ENCODE results near the gene RNLS.
A peak's percentile ranks its signal among the peaks of the same experiment; 100 is the strongest.
"Not testable (repeated sequence)": the region's sequence is repeated elsewhere in the genome, so short reads cannot be mapped to it uniquely, and the experiment has no call there.

Gene RNLS

DNA sequence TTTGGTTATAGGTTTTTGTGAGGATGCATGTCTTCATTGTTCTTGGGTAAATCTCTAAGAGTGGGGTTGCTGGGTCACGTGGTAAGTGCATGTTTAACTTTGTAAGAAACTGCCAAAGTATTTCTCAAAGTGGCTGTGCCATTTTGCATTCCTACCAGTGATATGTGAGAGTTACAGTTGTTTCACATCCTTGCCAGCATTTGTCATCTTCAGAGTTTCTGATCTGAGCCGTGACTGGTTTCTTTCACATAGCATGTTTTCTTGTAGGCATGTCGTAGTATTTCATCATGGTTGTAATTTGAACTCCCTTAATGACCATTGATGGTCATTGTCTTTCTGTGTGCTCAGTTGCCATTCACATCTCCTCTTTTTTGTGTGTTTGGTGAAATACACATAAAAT, 286.0 kb downstream of the RNLS start:
- no peak for DNase-seq (ENCODE audit: low read depth, low spot score)

DNA sequence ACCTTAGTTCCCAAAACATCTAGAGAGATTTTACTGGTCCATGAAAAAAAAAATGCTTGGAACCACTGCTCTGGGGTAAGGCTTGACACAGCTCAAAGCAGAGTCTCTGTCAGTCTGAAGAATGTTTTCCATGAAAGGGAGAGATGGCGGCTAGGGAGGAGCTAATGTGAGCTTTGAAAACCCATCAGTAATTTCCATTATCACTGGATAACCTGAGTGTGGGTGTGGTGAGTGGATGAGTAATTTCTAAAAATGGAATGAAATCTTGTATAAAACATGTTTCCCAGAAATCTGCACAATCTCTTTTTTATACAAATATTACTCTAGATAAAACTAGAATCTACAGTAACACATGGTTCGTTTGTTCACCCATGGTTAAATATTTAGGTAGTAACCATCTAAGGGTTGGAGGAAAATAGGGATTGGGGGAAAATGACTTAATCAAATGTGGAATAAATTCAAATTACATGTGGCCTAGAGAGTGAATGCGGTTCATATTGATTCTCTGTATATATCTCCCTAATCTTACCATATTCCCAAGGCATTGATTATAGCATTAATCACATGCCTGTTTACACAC, 289.4 kb downstream of the RNLS start:
- no peak for DNase-seq (ENCODE audit: low read depth, low spot score)

DNA sequence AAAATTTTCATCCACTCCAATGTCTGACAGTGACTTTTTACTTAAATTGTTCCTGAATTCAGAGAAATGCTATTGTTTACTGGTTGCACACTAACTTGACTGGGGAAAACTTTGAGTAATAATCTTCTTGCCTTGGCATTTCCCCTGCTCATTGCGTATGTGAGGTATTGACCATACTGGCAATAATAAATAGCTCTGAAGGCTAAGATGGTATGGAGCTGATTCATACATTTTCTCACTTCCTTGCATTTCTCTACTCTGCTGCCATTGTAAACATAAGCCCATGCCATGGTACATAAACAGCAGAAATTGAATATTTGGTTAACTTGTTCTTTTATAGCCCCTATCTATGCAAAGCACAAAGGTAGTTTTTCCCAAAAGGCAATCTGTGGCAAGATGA, 290.0 kb downstream of the RNLS start:
- no peak for DNase-seq (ENCODE audit: low read depth, low spot score)

DNA sequence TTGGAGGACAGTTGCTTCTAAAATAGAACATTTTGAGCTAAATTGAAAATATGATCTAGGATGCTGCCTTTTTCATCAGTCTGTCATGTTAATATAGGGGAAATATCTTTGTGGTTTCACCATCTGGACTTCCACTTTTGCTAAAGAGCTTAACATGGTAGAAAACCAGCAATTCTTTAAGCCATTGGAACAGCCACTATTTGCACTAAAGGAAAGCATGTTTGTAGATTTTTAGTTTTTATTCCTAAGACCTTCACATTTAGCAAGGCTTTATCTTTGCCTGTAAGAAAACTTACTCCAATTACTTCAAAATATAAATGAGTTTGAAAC, 291.0 kb downstream of the RNLS start:
- no peak for DNase-seq (ENCODE audit: low read depth, low spot score)

DNA sequence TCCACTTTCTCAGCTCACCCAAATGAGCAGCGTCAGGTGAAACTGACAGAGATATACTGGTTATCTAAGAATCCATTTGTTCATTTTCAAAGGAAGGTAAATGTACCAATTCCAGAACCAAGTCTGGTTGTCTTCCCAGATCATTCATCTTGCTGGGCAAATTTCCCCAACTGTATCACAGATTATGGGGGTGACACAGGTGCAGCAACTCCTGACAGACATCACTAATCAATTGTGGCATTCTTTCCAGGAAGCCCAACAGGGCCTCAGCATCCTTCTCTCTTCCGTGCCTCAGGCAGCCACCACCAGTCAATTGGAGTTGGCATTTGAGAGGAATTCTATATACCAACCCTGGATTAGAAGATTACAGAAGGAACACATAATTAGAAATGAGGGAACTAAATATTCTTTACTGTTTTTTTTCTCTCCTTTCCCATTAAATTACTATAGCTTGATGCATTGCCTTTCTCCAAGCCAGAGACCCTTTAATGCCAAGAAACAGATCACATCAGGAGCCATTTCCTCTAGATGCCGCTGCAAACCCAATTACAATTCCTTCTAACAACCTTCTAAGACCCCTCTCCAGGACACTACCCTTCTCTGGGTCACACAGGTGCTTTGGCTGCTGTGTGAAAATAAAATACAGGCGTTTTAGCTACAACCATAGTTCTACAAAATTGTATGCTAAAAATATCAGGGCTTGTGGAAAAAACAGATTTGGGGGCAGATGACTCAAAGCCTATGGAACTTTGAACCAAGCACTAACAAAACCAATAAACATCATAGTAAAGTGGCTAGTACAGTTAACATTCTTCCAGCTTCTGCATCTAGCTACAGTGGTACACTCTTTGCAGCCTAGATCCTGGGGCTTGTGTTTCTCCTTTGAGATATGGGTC, 291.6 kb downstream of the RNLS start:
- peak; percentile 11 for DNase-seq (ENCODE audit: low read depth, low spot score)

DNA sequence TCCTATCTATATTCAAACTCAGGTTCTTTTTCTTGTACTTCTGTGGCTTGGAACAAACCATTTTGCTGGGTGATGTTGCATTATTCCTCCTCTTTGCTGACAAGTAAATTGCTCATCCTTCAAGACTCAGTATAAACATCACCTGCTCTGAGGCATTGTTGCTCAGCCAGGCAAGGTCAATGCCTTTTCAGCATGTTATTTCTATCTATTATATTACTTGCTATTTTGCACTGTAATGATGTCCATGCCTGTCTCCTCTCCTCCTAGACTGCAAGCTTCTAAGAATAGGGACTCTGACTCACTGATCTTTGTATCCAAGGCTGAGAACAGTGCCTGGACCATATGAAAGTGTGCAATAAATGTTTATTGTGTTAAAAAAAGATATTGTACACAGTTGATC, 293.8 kb downstream of the RNLS start:
- no peak for DNase-seq (ENCODE audit: low read depth, low spot score)

DNA sequence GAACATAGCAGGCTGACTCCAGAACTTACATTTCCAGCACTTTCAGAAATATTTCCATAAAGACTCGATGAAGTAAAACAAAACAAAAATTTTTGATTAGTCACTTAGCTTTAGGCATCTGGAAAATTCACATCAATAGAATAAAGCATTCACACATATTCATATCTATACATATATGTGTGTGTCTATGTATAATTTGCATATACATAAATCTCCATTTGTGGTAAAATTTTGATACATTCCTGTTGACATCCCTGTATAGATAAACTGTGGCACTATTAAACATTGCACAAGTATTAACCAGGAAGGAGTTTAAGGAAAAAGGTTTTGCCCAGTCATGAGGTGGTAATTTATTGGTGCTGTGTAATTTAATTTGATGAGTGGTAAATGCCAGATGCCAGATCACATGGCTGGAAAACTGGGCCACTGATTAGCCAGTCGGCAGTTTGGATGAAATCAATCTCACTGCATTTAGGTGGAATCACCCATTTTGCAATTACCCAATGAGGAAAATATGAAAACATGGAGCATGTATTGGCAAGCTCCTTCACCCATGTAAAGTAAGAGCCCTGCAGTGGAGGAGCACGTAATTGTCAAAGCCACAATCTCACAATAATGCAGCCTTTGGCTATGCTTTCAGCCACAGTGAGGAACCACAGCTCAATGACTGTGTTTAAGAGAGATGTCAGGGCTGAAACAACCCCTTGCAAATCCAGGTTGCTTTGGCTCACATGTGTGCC, 294.6 kb downstream of the RNLS start:
- no peak for DNase-seq (ENCODE audit: low read depth, low spot score)

DNA sequence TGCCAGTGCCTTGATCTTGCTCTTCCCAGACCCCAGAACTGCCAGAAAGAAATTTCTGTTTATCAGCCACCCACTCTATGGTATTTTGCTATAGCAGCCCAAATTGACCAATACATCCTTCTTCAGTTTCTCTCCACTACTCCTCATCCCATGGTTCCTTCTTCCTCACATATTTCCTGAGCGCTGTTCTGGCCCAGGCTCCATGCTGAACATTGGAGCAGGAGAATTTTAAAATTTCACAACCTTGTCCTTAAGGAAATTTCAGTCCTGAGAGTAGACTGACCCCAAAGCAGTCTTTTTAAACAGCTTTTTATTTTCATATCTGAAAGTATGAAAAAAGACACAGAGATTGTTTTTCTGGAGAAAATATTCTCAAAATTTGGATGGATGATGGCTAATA, 297.1 kb downstream of the RNLS start:
- DNase-seq (ENCODE audit: low read depth, low spot score) = no peak

DNA sequence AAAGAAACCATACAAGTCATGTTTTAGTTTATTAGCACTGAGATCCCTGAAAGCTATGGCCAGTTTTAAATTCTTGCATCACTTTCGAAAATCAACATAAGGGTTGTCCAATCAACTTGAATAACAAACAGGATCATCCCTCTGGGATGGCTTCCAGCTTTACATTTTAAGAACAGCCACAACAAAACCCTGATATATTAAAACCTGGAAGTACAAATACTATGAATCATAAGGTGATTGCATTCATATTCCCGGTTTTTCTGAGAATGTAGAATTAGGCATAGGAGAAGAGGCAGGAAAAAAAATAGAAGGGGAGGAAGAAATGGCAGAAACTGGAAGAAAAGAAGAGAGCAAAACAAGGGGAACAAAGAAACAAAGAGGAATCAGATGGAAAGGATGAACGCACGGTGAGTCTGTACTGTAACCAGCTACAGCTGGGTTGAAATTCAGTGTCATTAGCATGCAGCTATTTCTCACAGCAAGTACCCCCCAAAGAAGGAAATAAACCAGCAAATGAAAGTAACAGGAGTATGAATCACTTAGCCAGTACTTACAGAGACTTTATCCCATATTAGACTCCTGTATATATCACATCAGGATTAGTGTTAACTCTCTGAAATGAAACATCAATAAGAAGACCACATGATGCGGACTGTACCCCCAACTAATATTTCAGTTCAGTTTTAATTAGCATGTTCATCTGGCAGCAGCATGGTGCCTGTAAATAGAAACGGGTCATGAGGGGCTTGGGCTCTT, 301.3 kb downstream of the RNLS start:
- DNase-seq (ENCODE audit: low read depth, low spot score) = no peak

DNA sequence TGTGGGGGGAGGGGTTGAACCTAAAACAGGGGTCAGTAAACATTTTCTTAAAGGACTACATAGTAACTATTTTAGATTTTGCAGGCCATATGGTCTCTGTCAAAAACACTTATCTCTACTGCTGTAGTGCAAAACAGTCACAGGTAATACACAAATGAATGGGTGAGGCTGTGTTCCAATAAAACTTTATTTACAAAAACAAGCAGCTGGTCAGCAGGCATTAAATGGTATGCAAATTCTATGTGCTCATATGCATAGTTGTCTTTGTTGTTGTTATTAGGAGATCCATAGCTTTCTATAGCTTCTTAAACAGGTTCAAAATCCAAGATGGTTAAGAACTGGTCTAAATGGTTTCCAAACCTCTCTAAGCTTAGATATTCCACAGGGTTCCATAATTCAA, 302.6 kb downstream of the RNLS start:
- DNase-seq (ENCODE audit: low read depth, low spot score) = no peak

DNA sequence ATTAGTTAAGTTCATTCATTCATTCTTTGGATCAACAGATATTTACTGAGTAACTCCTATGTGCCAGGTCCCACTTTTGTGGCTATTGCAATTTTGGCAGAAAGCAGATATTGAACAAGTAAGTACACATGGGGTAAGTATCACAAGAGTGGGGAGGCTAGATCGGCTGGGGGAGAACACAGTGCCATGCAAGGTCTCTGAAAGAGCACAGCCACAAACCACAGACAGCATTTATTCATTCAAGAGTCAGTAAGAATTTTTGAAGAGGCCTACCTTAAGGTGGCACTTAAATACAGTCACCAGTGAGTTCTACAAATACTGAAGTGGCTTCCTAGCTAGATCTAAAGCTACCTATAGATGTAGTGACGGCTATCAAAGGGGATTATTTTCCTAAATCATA, 304.2 kb downstream of the RNLS start:
- DNase-seq (ENCODE audit: low read depth, low spot score) = no peak

DNA sequence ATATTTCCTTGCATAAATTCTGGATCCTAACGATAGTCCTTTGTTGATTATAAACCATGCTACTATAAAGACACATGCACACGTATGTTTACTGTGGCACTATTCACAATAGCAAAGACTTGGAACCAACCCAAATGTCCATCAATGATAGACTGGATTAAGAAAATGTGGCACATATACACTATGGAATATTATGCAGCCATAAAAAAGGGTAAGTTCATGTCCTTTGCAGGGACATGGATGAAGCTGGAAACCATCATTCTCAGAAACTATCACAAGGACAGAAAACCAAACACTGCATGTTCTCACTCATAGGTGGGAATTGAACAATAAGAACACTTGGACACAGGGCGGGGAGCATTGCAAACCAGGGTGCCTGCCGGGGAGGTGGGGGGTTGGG, 306.2 kb downstream of the RNLS start:
- not testable (repeated sequence) for DNase-seq (ENCODE audit: low read depth, low spot score)

DNA sequence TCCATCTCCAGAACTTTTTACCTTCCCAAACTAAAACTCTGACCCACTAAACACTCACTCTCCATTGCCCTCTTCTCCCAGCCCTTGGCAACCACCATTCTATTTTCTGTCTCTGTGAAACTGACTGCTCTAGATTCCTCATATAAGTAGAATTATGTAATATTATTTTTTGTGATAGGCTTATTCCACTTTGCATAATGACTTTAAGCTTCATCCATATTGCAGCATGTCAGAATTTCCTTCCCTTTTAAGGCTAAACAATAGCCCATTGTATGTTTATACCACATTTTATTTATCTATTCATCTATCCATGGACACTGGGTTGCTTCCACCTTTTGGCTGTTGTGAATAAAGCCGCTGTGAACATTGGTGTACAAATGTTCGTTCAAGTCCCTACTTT, 308.8 kb downstream of the RNLS start:
- no peak for DNase-seq (ENCODE audit: low read depth, low spot score)

DNA sequence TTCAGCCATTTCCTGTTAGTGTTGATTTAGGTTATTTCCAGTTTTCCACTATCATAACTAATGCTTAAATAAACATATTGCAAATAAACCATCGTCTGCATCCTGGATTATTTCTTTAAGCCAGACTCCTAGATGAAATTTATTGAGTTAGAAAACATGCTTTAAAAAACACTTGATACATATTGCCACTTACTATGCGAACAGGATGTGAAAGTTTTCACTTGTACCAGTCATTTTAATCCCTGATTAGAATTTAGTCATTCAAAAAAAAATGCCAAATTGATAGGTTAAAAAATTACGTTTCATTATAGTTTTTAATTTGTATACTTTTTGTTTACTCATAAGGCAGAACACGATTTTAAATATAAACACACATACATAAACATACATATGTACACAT, 309.6 kb downstream of the RNLS start:
- DNase-seq (ENCODE audit: low read depth, low spot score) = no peak

DNA sequence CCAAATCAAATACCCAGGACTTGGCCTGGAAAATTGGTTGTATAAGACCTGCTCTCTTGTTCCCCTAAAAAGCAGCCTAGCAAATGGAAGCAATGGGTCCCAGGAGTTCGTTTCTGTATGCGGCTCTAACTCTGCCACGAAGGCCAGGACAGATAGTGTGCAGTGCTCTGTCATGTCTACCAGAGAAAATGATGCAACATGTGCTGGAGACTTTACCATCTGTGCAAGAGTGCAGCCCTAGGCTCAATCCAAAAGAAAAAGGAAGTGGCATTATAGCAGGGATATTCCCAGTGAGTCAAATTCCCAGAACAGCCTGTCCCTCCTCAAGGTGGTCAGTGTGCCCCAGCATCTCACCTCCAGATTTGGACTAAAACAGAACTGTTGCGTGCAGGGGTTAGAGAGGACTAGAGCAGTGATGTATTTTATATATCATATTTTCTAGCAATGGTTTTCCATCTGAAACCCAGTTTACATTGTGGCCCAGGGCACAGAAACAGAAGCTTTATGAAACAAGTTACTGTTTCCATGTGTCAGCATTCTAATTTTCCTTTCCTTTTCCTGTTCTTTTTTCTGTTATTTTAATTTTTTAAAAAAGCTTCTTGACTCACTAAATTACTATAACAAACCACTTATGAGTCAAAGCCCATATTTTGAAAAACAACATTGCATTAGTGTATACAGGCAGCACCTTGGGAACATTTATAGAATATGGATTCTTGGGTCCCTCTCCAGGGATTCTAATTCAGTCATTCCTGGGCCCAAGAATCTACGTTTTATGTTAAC, 311.2 kb downstream of the RNLS start:
- DNase-seq (ENCODE audit: low read depth, low spot score) = no peak

DNA sequence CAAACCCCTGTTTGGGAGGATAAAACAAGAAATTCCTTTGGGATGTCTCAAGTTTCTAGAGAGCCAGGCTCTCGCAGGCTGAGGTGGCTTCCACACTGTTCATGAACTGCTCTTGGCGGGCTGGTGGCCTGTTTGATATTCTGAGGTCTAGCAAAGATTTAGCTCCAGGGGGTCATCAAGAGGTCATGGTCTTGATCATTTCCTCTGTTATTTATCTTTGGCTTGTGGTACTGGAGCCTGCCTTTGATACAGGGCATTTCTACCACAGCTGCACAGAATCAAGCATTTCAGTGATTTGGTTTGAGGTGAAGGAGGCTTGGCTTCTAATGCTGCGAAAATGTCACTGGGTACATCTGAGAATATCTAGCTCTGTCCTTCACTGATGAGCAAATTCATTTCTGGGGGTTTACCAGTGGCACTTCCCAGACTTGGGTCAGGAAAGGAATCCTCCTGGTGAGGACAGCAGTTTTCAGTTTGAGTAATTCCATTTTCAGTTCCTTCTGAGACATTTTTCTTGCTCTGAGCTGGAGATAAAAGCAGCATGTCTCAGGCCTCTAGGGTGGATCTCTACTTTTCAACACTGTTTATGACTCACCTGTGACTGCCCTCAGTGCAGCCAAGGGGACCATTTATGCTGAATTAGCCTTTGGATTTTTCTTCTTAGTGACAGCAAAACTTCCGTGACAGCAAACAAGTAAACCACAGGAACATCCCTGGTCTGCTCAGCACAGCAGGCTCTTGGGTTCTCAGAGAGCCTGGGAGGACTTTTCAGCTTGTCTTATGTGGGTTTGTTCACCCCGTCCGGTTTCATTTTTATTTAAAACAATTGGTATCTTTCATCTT, 312.0 kb downstream of the RNLS start:
- DNase-seq (ENCODE audit: low read depth, low spot score) = no peak

DNA sequence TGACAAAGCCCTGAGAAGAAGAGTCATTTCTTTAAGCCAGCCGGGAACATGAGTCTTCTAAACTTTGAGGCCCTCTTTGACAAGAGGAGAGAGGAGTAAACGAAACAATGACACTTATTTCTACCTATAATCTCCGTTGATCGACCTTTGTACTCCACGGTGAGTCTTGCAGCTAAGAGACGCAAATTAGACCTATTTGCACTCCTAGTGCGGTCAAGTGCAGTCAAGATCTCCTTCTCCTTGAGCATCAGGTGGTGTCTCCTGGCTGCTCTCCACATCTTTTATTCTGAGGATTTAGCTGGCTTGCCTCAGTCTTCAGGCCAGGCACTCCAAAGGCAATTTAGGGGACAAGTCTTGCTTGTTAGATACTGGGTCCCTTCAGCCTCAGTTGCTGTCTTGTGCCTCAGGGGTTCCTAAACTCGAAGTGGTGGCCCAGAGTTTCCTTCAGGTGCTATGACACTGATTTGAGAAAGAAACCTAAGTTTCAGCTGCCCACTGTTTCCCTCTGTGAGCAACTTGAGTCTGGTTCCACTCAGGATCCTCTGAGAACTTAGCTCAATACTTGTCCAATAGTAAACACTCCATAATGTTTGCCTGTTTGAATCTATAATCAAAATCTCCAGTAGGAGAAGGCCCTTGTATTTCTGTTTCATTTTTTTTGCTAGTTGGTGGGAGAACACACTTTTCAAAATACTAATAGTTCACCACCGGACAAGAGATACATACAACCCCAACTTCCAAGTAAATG, 312.9 kb downstream of the RNLS start:
- no peak for DNase-seq (ENCODE audit: low read depth, low spot score)

DNA sequence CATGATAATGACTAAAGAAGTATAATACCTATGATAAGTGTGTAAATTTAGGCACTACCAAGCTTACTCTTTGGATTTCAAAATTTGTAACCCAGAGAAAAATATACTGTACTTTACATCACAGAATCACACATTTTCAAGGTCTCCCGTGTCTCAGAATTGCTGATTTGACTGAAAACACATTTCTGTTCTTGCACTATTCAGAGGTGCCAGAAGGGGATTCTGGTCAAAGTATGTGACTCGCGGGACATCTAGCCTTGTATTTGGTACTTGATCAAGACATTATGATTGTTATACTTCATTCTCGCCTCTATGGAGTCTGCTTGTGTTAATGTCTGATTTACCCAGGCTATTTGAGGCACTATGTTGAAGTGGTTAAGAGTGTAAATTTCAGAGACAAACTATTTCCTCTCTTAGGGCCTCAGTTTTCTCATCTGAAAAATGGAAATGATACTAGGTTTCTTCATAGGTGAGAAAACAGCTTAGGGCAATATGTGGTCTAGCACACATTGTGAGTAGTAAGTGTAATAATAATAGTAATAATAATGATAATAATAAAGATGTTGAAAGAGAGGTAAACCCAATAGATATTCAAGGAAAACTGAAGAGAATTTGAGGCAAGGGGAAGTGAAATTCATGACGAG, 320.4 kb downstream of the RNLS start:
- DNase-seq (ENCODE audit: low read depth, low spot score) = no peak

DNA sequence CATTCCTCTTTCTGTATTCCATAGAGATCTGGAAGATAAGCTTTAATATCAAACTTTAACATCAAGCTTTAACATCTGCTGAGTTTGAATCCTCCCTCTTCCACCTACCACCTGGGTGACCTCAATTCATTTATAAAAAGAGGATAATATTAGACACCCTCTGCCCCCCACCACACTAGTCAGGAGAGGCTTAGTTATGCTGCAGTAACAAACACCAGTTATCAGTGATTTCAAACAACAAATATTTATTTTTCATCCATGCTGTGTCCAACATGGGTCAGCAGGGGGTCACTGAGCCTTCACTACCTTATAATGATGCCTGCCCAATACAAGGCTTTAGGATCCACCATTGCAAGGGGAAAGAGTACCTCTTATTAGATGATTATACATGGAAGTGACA, 322.0 kb downstream of the RNLS start:
- no peak for DNase-seq (ENCODE audit: low read depth, low spot score)
